IPS-15b (cell line): ENCODE results near the gene POU6F2.

Experiments used
- H3K27me3 ChIP-seq: one replicate; pipeline ENCODE4 v1.6.1; 2013; ENCODE audit warnings: low read length; ENCODE audit not compliant: control insufficient read depth, insufficient read depth
- H3K36me3 ChIP-seq: one replicate; pipeline ENCODE4 v1.6.1; 2013; ENCODE audit warnings: low read length; ENCODE audit not compliant: control insufficient read depth, insufficient read depth
- H3K4me1 ChIP-seq: one replicate; pipeline ENCODE4 v1.6.1; 2013; ENCODE audit warnings: mild to moderate bottlenecking, low read length; ENCODE audit not compliant: control insufficient read depth, insufficient read depth
- H3K4me3 ChIP-seq: one replicate; pipeline ENCODE4 v1.5.1; 2013; ENCODE audit warnings: low read depth, low read length
- H3K9ac ChIP-seq: one replicate; pipeline ENCODE4 v1.6.1; 2013; ENCODE audit warnings: low read depth, mild to moderate bottlenecking, low read length
- H3K9me3 ChIP-seq: one replicate; pipeline ENCODE4 v1.6.1; 2013; ENCODE audit warnings: mild to moderate bottlenecking, low read length; ENCODE audit not compliant: control insufficient read depth, insufficient read depth

The POU6F2 gene

DNA sequence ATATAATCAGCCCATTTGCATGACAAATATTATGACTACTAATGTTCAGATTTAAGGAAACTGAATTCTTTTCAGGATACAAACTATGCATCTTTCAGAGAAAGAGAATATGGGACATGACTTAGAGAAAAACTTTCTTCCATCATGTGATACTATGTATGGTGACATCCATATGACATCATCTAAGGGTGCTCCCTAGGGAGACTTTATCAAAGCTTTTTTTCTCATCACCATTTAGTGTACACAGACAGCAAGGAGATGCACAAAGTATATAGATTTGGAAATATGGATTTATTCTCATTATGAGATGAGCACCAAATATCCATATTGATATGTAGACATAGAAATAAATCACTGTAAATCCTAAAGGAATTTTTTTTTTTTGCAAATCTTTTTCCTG, 424.3 kb downstream of the POU6F2 start:
- H3K36me3 ChIP-seq = no peaks in the 10 kb centered on the region
- H3K9ac ChIP-seq = no peak overlapping the region
- no peaks in the 10 kb centered on the region for H3K27me3 ChIP-seq
- H3K9me3 ChIP-seq = no peaks in the 10 kb centered on the region
- H3K4me3 ChIP-seq = no peak overlapping the region
- peaks cover 10% of the 10 kb centered on the region for H3K4me1 ChIP-seq

DNA sequence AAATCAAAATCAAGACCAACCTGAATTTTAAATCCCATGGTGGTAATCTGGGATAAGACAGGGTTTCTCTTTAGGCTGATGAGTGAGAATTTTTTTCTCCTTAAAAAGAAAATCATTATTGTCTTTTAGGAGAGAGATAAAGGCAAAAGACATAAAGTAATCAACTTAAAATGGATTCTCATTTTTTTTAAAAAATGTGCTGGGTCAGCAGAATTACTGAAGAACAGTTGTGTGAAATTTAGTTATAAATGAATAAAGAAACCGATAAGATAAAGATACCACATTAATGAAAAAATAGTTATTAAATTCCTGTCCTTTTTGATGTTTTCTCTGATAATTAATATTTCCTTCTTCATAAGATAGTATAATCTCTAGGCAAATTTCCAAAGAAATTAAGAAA, 427.2 kb downstream of the POU6F2 start:
- Histone ChIP-seq H3K9ac (no peak overlapping the region), H3K36me3 (no peaks in the 10 kb centered on the region), H3K9me3 (no peaks in the 10 kb centered on the region), H3K27me3 (no peaks in the 10 kb centered on the region), H3K4me3 (no peak overlapping the region), H3K4me1 (peaks cover 10% of the 10 kb centered on the region)

DNA sequence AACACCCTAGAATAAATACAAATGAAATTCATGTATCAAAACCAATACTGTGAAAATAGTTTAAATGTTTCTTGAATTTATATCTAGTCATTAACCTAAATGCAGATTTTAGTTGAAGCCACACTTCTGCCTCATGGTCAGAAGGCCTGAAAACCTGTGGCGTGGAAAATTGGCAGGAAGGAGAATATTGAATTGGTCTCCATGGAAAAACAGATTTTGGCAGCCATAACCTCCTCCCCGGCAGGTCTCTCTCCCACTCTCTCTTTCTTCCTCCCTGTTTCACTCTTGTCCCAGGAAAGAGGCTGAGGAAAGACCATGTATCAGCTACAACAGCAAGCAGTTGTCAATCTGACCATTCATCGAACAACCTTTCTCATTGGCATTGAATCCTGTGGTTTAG, 427.9 kb downstream of the POU6F2 start:
- Histone ChIP-seq H3K4me3 (no peak overlapping the region), H3K36me3 (no peaks in the 10 kb centered on the region), H3K9ac (no peak overlapping the region), H3K9me3 (no peaks in the 10 kb centered on the region), H3K27me3 (no peaks in the 10 kb centered on the region), H3K4me1 (peaks cover 5% of the 10 kb centered on the region)

DNA sequence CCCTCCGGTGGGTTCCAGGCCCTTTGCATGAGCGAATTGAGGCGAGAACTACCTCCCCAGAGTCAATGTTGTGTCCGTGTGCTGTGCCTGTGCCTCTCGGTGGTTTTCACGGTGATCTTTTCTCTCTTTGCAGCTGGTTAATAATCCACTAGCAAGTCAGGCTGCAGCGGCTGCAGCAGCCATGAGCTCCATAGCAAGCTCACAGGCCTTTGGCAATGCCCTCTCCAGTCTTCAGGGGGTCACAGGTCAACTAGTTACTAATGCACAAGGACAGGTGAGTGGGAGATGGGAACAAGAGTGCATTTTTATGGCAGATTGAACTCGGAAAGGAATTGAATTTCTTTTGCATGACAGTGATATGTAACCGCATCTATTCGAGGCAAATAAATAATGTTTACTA, 428.8 kb downstream of the POU6F2 start:
- H3K36me3 ChIP-seq = no peaks in the 10 kb centered on the region
- H3K4me1 ChIP-seq = no peaks in the 10 kb centered on the region
- no peak overlapping the region for H3K4me3 ChIP-seq
- H3K9ac ChIP-seq = no peak overlapping the region
- no peaks in the 10 kb centered on the region for H3K27me3 ChIP-seq
- no peaks in the 10 kb centered on the region for H3K9me3 ChIP-seq

DNA sequence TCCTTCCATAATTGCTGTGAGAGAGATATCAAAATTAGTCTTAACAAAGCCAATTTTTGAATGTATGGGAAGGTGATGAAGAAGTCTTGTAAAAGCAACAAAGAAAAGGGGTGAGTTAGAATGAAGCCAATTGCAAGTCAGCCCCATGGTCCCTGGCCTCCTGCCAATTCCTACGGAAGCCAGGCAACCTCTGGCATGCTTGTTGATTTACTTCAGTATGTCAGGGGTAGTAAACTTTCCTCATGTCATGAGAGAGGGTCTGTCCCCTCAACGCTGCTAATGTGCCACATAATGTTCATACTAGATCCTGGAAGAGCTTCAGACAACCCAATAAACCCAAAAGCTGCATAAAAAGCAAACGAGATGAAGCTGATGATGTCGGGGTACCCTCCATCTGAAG, 429.4 kb downstream of the POU6F2 start:
- no peaks in the 10 kb centered on the region for H3K9me3 ChIP-seq
- no peak overlapping the region for H3K4me3 ChIP-seq
- no peak overlapping the region for H3K9ac ChIP-seq
- H3K36me3 ChIP-seq = no peaks in the 10 kb centered on the region
- no peaks in the 10 kb centered on the region for H3K4me1 ChIP-seq
- no peaks in the 10 kb centered on the region for H3K27me3 ChIP-seq

DNA sequence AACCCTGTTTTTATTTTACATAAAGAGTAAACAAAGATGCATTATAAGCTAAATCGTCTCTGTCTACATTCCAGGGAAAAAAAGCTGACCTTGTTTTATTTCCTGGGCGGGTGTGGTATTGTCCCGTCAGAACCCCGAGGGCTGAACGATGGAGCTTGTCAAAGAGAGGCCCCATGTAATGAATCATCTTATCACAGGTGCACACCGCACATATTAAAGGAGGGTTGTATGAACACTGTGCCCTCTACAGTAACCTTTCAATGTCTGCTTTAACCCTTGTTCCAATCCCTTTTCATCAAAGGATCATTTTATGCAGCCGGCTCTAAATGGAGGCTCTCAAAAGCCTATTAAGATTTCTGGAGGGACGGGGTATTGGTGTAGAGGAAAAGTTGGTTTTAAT, 430.0 kb downstream of the POU6F2 start:
- H3K9ac ChIP-seq = no peak overlapping the region
- no peaks in the 10 kb centered on the region for H3K27me3 ChIP-seq
- no peaks in the 10 kb centered on the region for H3K9me3 ChIP-seq

DNA sequence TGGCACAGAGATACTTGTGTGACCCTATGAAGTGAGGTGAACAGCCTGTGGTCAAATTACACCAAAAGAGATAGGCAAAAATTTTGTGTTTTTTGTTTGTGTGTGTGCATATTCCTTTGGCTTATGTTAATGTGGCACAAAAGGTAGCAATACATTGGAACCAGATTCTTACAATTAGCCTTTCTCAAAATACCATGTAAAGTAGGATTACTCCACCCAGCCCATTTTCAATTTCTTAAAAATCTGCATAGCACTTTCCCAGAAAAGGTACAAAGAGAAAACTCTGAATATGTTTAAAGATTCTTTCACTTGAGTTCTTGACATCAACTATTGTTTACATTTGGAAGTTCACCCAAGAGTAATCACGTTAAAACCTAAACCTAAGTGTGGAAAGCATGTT, 431.2 kb downstream of the POU6F2 start:
- Histone ChIP-seq H3K9me3 (no peaks in the 10 kb centered on the region), H3K4me3 (no peak overlapping the region), H3K4me1 (no peaks in the 10 kb centered on the region), H3K27me3 (no peaks in the 10 kb centered on the region), H3K9ac (no peak overlapping the region), H3K36me3 (no peaks in the 10 kb centered on the region)

More for the DNA sequence above, 430.0 kb downstream of the POU6F2 start:
- Histone ChIP-seq H3K4me1 (no peaks in the 10 kb centered on the region), H3K36me3 (no peaks in the 10 kb centered on the region), H3K4me3 (no peak overlapping the region)

DNA sequence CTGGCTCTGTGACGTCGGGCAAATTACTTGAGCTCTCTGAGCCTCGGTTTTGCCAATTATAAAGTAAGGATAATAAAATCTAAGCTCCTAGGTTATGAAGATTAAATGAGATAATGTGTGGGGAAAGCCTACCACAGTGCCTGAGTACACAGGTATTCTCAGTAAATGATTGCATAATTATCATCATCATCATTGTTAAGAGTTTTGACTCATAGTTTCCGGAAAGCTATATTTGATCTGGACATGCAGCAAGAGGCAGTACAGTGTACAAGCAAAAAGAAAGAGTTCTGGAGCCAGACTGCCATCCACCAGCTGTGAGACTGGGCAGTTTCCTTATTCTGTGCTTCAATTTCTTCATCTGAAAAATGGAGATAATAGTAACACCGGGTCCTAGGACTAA, 432.9 kb downstream of the POU6F2 start:
- no peaks in the 10 kb centered on the region for H3K9me3 ChIP-seq
- H3K36me3 ChIP-seq = no peaks in the 10 kb centered on the region
- no peak overlapping the region for H3K4me3 ChIP-seq
- H3K4me1 ChIP-seq = no peaks in the 10 kb centered on the region
- no peak overlapping the region for H3K9ac ChIP-seq
- H3K27me3 ChIP-seq = no peaks in the 10 kb centered on the region

DNA sequence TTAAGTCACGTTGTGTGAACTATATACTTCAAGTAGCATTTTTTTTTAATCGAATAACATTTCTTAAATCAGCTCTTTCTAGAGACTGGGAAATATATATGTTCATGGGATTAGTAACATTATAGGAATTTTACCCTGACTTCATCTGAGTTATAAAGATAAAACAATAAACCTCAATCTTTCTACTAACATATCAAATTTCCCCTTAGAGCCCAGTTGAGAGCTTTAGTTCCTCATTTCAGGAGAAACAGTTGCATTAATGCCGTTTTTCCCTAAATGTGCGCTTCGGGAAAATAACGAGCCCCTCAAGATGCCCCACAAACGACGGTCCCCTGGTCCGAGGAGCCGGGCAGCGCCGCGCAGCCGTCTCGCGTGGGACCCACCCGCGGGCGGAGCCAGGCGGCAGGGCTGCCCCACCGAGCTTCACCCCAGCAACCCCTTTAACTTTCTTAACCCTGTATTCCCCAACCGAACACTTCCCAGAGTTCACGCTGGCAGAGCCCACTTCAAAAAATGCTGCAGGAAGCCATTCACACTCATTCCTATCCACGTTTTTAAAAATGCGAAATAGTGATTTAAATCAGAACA, 436.0 kb downstream of the POU6F2 start:
- Histone ChIP-seq H3K9me3 (no peaks in the 10 kb centered on the region), H3K4me3 (peak overlapping the region; percentile 77), H3K27me3 (no peaks in the 10 kb centered on the region), H3K4me1 (no peaks in the 10 kb centered on the region), H3K9ac (no peak overlapping the region), H3K36me3 (no peaks in the 10 kb centered on the region)

DNA sequence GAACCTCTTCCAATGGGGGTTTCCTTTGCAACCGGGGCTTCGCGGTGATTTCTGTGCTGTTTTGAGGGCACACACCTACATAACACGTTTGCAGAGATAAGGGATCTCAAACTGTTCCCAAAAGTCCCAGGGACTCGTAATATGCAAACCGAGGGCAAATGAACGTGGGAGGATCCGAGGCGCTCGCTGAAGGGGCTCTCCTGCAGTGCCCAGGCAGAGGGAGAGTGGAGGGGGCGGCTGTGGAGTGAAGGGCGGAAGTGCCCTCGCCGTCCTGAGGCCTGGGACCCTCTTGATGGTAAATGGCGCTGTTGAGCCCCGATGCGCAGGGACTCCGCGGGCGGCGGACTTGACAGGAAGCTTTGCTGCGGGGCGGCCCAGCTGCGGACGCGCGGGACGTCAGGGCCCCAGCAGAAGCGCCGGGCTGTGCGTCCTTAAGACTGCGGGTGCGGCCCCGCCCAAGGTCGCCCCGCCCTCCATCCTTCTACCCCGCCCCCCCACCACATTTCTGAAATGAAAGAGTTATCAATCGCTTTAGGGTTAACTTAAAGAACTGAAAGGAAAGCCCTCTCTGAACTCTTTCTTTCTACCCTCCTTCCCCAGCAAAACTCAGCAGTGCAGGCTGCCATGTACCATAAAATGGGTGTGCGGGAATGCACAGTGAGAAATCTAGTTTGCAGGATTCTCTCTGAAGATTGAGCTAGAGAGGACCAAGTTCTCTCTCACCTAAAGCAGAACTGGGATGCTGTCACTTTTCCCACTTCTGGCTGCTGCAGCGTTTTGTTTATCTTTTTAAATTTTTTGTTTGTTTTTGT, 436.7 kb downstream of the POU6F2 start:
- Histone ChIP-seq H3K9me3 (no peaks in the 10 kb centered on the region), H3K4me3 (peak overlapping the region; percentile 77), H3K9ac (peak overlapping the region; percentile 32)

DNA sequence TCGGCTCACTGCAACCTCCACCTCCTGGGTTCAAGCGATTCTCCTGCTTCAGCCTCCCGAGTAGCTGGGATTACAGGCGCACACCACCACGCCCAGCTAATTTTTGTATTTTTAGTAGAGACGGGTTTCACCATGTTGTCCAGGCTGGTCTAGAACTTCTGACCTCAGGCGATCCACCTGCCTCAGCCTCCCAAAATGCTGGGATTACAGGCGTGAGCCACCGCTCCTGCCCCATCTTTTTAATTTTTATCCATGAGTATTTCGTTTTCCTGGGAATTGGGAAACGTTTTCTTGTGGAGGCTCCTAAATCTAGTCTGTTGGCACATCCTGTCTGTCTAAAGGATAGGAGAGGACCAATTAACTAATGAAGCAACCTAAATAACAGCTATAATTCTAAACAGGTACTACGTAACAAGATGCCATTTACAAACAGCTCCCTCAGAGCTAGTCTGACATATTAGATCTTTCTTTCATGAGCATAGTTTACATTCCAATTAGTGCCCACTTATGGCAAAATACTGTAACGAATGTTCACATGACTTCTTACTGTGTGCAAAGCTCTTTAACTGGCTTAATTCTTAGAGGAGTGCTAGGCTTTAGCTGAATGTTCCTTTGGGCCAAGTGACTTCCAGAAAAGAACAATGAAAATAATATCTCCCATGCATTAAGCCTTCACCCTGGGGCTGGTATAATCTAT, 437.5 kb downstream of the POU6F2 start:
- Histone ChIP-seq H3K4me1 (no peaks in the 10 kb centered on the region), H3K36me3 (no peaks in the 10 kb centered on the region), H3K9me3 (no peaks in the 10 kb centered on the region), H3K27me3 (no peaks in the 10 kb centered on the region), H3K4me3 (no peak overlapping the region), H3K9ac (no peak overlapping the region)

More for the DNA sequence above, 436.7 kb downstream of the POU6F2 start:
- H3K36me3 ChIP-seq = no peaks in the 10 kb centered on the region
- H3K4me1 ChIP-seq = no peaks in the 10 kb centered on the region
- no peaks in the 10 kb centered on the region for H3K27me3 ChIP-seq

DNA sequence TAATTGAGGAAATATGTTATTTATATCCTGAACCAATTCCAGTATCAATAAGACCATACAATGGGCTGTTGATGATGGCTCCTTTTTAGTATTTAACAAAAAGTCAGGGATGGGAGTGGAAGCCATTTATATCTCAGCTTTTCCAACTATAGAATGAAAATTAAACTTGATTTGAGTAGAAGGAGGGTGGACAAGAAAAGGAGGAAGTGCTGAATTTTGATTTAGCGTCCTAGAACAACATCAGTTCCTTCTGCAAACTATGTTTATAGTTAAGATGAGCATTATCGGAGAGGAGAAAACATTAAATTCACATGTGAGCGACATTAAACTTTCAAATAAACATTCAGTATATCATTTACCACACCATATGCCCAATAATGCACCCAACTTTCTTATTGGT, 439.2 kb downstream of the POU6F2 start:
- Histone ChIP-seq H3K9me3 (no peaks in the 10 kb centered on the region), H3K36me3 (no peaks in the 10 kb centered on the region), H3K9ac (no peak overlapping the region), H3K4me1 (no peaks in the 10 kb centered on the region), H3K27me3 (no peaks in the 10 kb centered on the region), H3K4me3 (no peak overlapping the region)
